Endothelial cell of umbilical vein (primary cell): ENCODE results near the gene PFDN1.

ENCODE experiments used
- CTCF ChIP-seq, 2 donors: IDR thresholded peaks; 1 replicate in 1 of 2; 2 replicates in 1 of 2; pipeline ENCODE4 v1.5.1; 2011; ENCODE audit warnings: low read length in 2 of 2, mild to moderate bottlenecking in 2 of 2, moderate library complexity in 2 of 2, control low read depth in 1 of 2, inconsistent platforms in 1 of 2, low read depth in 1 of 2; ENCODE audit not compliant: insufficient read depth in 1 of 2; ENCODE audit errors: extremely low read depth in 1 of 2
- EZH2 ChIP-seq: IDR thresholded peaks from 2 replicates; pipeline ENCODE4 v1.6.1; 2012; ENCODE audit warnings: borderline replicate concordance, low read depth, mild to moderate bottlenecking, moderate library complexity, low read length, inconsistent platforms; ENCODE audit not compliant: severe bottlenecking
- FOS ChIP-seq: IDR thresholded peaks from 2 replicates; pipeline ENCODE4 v1.6.1; 2011; ENCODE audit warnings: mild to moderate bottlenecking, low read length, moderate library complexity, borderline replicate concordance; ENCODE audit not compliant: insufficient read depth
- JUN ChIP-seq: IDR thresholded peaks from 2 replicates; pipeline ENCODE4 v1.6.1; 2011; ENCODE audit warnings: borderline replicate concordance, low read depth; ENCODE audit not compliant: insufficient read length, insufficient read depth
- MAX ChIP-seq: IDR thresholded peaks from 2 replicates; pipeline ENCODE4 v1.6.1; 2011; ENCODE audit not compliant: insufficient read depth, insufficient read length
- MYC ChIP-seq: IDR thresholded peaks from one replicate; pipeline ENCODE4 v1.6.1; 2011; ENCODE audit warnings: mild to moderate bottlenecking, low read depth, low read length
- POLR2A ChIP-seq: IDR thresholded peaks from 2 replicates; pipeline ENCODE4 v1.6.1; 2012; ENCODE audit warnings: low read depth, mild to moderate bottlenecking, control low read depth, low read length
- POLR2AphosphoS5 ChIP-seq: IDR thresholded peaks from 2 replicates; pipeline ENCODE4 v1.6.1; 2012; ENCODE audit warnings: low read depth, mild to moderate bottlenecking, control low read depth, low read length, moderate library complexity; ENCODE audit not compliant: insufficient read depth

GRCh38 chr5:140302786-140303639 is at the start of gene PFDN1:
- TF ChIP-seq POLR2A = peak; percentile 81
- TF ChIP-seq POLR2AphosphoS5 = peak; percentile 56
- TF ChIP-seq CTCF (IDR thresholded peaks at IDR 0.05; ENCODE audit: extremely low read depth in 1 of 2, insufficient read depth in 1 of 2, low read depth in 1 of 2, low read length in 2 of 2) = no peak
- no peak for TF ChIP-seq EZH2
- no peak for TF ChIP-seq JUN
- TF ChIP-seq MYC = no peak
- TF ChIP-seq MAX = no peak
- TF ChIP-seq FOS = no peak
